ENCODE measurements around the gene UNC93A.
"Not testable (repeated sequence)": the region's sequence is repeated elsewhere in the genome, so short reads cannot be mapped to it uniquely, and the experiment has no call there.

Gene UNC93A

DNA sequence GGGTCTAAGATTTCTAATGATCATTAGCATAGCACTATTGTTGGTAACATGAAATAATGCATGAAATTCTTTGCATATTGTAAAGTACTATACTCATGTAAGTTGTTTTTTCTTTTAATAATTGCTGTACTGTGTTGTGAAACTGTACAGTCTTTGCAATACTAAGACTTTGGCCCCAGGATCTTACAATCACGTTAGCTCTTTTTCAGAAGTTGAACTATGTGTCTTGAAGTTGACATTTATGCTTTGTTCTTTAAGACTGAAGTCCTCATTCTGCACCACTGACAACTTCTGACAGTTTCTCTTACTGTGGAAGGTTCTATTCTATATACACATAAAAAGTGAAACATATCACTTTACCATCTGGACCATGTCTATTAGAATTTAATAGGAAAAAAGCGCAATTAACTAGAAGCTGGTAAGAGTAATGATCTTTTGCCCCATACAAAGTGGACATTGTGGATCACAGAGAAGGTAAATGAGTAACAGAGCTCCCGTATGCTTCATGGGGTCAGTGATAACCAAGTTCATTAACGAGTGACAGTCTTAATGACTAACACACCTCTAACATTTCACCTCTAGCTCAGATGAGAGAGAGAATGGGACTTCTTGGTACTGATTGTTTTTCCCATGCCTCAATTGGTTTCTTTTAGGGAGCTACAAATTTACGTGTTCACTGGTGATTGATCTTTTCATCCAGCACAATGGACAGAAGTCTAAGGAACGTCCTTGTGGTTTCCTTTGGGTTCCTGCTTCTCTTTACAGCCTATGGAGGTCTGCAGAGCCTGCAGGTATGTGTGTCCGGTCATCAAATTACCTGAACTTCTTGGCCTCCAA is at the start of gene UNC93A:
Gene UNC93A, plus strand, starts transcription at position 530 of the 837 bp plus-strand sequence. Its CDS starts 175 bp downstream, at position 705.
- no peak for DNase-seq

DNA sequence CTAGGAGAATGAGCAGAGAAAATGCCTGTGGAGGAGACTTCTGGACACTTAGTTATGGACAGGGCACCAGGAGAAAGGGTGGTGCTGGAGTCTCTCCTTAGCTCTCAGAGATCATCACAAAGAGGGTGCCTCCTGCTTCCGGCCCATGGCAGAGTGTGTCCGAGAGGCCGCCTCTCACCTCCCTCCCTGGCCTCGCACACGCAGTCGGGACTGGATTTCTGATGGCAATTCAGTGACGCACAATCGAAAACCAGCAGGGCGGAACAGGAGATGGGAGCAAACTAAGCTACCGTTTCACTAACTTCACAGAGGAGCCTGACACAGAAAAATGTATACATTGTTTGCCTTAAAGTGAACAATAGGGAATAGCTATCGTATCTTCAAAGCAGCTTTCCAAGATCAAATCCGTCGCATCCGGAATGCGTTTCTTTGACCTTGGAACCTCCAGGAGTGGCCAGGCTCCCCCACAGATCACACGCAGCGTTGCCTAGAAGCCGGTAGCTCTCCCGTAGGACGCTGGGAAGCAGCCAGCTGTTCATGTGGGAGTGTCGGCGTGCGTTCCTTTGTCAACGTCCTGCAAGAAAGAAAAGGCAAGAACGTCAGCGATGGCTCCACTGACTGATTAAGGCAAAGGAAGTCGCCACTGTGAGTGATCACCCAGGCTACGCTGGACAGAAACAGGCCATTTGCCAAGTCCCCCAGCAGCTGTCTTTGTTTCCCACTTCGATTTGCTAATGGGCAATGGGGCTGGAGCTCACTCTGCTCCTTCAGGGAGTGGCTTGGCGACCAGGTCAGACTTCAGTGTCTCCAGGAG is 49.6 kb upstream of the UNC93A start:
- not testable (repeated sequence) for DNase-seq

DNA sequence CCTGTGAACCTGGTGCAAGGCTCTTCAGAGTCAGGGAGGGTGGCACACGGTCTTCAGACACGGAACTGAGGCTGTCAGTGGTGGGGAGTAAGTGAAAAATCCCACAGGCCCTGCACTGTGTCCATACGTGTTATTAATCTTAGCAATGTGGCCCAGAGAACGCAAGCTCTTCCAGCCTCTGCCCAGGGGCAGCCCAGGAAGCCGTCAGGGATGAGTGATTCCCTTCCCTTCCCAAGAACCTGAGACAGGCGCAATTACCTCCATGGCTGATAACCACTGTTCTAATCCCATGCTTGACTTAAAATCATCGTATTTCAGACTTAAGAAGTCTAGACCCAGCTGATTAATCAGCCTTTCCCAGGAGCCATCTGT is 49.0 kb upstream of the UNC93A start:
- not testable (repeated sequence) for DNase-seq

DNA sequence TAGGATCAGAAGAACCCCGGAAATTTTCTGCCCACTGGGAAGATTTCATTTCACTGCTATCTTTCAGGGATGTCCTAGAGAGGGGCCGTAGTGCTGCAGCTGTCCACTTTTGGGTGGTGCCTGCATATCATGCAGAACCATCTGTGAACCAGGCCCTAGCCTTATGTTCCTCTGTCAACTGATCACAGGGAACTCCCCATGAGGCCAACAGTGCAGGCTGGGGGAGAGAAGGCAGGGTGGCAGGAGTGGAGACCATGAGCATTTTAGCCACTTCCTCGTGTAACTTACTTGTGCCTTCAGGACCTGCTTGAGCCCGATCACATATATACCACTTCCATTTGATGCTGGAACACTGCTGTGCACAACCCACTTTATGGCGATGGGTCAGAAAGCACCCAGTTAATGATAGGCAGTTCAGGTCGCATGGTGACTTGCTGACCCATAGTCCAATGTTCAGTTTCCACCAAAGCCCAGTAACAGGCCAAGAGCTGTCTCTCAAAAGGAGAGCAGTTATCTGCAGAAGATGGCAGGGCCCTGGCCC is 48.5 kb upstream of the UNC93A start:
- not testable (repeated sequence) for DNase-seq

DNA sequence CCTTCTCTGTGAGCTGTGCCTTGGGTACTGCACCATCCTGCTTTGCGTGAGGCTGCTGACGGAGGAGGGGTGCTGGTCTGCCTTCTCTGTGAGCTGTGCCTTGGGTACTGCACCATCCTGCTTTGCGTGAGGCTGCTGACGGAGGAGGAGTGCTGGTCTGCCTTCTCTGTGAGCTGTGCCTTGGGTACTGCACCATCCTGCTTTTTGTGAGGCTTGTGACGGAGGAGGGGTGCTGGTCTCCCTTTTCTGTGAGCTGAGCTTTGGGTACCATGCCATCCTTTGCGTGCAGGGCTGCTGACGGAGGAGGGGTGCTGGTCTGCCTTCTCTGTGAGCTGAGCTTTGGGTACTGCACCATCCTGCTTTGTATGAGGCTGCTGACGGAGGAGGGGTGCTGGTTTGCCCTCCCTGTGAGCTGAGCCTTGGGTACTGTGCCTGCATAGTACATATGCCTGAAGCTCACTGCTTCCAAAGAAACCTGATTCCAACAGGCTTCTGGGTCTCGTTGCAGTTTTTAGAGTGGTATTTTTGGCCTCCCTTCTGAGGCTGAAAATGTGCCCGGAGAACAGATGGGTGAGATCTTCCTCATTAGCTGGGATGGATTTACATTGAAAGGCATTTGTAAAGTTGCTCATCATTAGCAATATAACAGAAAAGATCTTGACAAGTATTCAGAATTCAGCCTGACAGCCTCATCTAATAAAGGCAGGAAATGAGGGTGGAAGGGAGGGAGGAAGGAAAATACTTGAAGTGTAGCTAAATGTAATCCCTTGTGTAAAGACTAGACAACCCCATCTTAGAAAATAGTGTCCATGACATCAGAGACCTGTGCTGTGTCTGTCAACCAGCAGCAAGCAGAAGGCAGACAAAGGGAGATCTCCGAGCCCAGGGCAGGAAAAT is 46.8 kb upstream of the UNC93A start:
- DNase-seq, result no peak

DNA sequence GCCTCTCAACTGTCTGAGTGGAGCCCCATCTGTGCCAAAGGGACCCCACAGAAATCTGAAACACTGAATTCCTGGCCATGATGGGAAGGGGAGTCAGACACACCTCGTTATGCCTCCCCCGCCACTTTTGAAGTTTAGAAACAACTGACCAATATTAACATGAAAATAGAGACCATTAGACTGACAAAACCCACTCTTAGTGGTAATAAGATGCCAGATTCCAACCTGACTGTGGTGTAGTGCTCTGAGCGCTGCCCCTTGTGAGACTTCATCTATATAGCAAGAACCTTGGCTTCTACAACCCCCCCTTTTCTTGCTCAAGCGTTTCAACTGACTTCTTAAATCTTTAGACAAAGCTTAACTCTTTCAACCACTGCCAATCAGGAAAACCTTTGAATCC is 46.1 kb upstream of the UNC93A start:
- DNase-seq, result no peak

DNA sequence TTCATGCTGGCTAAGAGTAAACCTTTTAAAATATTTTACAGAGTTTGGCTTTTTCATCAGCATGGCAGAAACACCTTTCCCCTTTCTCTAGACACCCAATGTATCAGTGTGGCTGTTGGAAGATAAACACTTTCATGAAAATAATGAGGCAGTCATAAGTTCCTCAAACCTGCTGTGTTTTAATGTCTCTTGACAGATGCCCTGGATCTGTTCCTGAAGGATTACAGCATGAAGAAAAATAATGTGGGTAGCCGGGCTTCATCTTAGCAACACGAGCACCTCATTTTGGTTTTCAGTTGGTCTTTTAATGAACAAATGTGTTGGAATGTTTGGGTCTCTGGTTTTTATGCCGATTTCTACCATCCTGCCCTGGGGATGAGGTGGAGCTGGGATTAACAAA is 45.5 kb upstream of the UNC93A start:
- no peak for DNase-seq

DNA sequence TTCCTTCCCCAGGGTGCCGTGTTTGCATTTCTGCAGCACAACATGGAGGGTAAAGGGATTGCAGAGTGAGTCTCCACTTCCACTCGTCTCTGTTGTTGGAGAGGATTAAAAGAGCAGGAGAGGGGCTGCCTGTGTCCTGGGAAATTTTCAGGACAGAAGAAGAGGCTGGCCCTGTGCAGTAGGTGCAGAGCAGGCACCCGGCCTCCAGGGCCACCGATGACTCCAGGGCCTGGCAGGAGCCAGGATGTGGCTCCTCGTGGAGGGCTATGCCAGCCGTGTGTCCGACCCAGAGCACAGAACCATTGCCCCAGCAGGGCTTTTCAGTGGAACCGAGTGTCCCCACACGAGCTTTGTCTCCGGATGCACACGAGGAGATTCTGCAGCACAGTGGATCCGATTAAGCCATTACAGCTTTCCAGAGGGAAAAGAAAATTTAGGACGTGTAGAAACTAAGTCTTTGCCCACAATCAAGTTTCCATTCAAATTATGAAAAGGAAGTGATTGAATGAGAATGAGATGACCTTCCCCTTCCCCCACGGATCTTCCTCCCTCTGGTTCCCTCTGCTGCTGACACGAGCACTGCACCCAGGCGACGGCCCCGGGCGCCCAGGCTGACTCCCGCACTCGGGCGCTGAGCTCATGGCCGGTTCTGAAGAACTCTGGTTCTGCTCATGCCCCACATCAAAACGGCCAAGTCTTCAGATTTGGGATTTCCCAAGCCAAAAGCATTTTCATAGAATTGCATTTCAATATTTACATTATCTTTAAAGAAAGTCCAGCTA is 43.1 kb upstream of the UNC93A start:
- no peak for DNase-seq

DNA sequence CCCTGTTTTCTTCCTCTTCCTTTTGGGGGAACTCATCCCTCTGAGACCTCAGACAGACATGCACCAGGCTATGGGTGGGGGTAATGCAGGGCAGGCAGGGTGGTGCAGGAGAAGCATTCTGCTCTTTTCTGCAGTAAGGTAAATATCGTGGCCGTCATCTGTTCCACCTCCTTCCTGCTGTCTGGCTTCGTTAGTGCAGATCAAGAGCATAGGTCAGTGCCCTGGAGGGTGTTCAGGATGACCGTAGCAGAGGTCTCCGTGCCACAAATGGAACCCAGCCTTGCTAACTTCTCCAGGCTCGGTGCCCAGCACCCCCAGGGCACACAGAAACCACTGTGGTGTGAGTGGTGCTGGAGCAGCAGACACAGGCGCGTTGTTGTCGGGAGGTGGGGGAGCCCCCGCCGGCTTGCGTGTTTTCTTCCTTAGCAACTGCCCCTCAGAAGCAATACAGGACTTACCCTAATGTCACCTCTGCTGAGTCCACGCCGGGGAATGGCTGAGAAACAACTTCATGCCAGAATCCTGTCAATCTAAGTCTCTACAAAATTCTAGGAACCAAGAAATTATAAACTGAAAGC is 42.1 kb upstream of the UNC93A start:
- DNase-seq, result not testable (repeated sequence)

DNA sequence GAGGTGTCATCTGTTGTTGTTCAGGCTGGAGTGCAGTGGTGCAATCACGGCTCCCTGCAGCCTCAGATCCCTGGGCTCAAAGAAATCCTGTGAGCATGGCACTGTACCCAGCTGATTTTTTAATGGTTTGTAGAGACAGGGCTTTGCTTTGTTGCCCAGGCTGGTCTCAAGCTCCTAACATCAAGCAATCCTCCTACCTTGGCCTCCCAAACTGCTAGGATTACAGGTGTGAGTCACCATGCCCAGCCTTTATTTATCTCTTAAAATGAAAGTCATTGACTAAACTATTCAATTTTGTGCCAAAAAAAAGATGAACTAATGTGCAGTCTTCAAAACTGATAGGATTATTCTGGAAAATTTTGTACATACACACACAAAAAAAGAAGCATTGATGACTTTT is 38.8 kb upstream of the UNC93A start:
- DNase-seq, result no peak

DNA sequence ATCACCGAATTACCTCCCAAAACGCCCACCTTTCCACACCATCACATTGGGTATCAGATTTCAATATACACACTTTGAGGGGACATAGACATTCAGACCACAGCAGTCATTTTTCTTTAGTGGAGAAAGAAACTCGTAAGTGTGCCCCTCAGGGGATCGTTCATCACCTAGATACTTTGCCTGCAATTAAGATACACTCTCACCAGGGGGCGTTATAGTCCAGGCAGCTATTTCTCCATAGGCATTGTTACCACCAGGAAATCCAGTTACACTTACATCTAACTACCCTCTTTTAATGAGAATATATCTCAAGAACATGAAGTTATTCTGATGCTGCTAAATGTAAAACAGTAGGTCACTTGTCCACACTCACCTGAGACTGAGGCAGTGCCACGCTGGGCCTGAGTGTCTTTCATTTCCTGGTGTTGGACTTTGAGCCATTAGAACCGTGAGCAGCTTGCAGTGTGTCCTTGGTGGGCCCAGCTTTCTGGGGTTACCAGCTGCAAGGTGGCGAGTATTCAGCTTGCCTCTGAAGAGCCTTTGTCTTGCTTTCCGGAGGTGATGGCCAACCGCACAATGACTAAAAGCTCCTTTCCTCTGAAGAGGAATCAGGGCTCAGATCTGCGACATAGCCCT is 35.1 kb upstream of the UNC93A start:
- DNase-seq, result no peak

DNA sequence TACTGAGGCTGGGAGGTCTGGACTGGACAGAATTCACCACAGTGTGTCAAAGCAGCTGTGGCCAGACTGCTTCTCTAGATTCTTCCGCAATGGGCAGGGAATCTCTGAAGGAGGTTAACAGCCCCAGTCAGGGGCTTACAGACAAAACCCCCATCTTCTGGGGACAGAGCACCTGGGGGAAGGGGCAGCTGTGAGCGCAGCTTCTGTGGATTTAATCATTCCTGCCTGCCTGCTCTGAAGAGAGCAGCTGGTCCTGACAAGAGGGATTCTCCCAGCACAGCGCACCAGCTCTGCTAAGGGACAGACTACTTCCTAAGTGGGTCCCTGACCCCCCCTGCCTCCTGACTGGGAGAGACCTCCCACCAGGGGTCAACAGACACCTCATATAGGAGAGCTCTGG is 32.5 kb upstream of the UNC93A start:
- DNase-seq, result no peak

DNA sequence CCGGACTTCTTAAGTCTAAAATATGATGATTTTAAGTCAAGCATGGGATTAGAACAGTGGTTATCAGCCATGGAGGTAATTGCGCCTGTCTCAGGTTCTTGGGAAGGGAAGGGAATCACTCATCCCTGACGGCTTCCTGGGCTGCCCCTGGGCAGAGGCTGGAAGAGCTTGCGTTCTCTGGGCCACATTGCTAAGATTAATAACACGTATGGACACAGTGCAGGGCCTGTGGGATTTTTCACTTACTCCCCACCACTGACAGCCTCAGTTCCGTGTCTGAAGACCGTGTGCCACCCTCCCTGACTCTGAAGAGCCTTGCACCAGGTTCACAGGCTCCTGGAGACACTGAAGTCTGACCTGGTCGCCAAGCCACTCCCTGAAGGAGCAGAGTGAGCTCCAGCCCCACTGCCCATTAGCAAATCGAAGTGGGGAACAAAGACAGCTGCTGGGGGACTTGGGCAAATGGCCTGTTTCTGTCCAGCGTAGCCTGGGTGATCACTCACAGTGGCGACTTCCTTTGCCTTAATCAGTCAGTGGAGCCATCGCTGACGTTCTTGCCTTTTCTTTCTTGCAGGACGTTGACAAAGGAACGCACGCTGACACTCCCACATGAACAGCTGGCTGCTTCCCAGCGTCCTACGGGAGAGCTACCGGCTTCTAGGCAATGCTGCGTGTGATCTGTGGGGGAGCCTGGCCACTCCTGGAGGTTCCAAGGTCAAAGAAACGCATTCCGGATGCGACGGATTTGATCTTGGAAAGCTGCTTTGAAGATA is 24.9 kb upstream of the UNC93A start:
- not testable (repeated sequence) for DNase-seq

DNA sequence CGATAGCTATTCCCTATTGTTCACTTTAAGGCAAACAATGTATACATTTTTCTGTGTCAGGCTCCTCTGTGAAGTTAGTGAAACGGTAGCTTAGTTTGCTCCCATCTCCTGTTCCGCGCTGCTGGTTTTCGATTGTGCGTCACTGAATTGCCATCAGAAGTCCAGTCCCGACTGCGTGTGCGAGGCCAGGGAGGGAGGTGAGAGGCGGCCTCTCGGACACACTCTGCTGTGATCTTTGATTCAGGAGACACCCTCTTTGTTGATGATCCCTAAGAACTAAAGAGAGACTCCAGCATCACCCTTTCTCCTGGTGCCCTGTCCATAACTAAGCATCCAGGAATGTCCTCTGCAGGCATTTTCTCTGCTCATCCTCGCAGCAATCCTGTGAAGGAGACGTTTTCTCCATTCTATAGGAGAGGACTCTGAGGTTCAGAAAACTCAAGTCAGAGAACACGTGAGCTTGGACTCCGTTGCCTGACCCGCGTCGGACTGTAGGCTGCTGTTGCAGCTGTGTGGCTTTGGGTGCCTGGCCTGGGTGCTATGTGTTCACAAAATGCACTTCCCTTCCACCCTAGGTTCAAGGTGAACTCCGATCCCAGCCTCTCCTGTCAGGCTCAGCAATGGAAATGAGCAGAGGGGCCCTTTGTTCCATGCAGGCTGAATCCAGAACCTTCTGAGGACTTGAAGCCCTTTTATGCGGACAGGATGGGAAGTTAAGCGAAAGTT is 24.1 kb upstream of the UNC93A start:
- DNase-seq, result no peak

DNA sequence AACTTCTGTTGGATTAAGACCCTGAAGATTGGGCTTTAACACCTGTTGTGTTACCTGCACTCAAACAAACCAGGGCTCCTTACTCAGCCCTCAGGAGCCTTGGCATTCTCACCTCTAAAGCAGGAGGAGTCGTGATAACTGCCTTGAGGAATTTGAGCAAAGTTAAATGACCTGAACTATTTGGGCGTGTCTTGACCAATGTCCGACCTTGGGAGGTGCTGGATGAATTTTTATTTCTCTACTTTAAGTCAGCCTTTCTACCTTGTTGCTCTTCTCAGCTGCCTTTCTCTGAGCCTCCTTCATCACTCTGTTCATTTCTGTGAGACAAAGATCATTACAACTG is 23.6 kb upstream of the UNC93A start:
- not testable (repeated sequence) for DNase-seq

DNA sequence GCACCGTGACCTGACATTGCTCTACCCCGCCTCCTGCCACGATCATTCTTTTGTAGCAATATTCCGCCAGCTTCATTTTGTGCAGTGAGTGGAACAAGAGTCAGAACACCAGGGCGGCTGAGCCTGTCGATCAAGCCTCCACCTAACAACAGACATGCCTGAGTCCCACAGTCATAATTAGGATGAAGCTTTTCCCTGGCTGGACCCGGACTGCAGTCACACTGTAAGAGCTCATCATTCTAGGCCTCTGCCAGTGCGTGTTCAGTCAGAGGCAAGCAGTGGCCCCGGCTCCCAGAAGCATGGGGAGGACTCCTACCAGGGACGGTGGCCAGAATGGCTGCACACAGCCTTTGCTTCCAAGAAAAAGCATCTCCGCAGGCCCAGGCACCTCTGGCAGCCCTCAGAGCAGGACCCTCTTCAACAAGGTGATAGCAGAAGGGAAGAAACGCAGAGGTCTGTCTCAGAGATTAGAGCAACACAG is 23.2 kb upstream of the UNC93A start:
- no peak for DNase-seq

DNA sequence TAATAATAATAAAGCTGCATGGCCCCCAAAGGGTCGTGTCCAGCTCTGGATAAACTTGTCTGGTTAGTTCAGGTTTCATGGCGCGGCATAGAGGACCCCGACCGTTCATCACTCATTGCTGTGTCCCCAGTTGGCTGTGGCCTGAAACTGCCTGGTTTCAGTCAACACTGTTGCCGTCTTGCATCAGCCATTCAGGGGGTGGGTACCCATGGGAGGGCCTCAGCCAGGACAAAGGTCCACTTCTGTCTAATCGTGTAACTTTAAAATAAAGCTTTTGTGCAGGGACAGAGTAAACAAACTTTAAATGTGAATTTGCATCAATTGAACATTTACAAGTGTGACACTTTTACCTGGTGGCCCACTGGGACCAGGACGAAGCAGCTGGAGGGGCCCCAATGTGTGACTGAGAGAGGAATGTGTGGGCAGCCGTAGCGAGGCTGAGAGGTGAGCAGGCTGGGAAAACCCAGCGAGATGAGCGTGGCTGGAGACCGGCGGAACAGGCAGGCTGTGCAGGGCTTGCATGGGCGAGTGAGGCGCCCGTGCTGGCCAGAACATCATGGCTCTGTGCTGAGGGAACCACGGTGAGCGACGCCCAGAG is 22.3 kb upstream of the UNC93A start:
- DNase-seq, result no peak

DNA sequence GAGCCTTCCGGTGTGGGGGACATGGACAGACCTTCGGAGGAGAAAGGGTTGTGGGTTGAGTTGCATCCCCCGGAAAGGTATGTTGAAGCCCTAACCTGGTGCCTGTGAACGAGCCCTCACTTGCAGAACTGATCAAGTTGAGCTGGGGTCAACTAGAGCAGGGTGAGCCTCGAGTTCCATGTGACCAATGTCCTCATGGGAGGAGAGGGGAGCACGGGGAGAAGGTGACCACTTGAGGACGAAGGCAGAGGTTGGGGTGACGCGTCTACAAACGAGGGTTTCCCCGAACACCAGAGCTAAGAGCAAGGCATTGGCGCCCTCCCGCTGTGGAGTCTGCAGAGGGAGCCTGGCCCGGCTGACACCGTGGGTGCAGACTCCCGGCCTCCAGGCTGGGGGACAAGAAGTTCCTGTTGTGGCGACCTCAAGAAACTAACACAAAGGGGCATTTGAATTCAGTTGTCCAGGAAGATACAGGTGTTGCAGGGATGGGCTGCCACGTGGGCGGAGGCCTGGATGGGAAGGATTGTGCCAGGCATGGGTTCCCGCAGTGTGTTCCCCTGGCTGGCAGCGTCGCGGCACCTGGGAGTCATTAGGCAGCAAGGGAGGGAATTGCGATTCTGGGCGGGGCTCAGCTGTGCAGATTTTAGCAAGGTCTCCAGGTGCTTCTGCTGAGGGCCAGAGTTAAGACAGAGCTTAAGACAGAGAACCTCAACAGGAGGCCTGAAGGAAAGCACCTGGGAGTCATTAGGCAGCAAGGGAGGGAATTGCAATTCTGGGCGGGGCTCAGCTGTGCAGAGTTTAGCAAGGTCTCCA is 20.4 kb upstream of the UNC93A start:
- DNase-seq, result no peak
